HepG2 (cell line): Measurements from ENCODE around the gene ABHD11. TPM values are rescaled to one million over a fixed set of nuclear protein-coding genes. Genes with fewer than 3 reads are reported as not detected.

ENCODE experiments used
- ARNT2 ChIP-seq: sonication (generic); formaldehyde crosslinking; IDR thresholded peaks from 2 replicates; pipeline ENCODE4 v1.8.0; 2022; ENCODE audit warnings: mild to moderate bottlenecking, low read depth, missing genetic modification reagents, moderate library complexity
- BRCA1 ChIP-seq: sonication (generic); formaldehyde crosslinking; IDR thresholded peaks from 2 replicates; pipeline ENCODE4 v1.4.0; 2020; ENCODE audit warnings: missing genetic modification reagents
- CC2D1A ChIP-seq: sonication (generic); formaldehyde crosslinking; IDR thresholded peaks from 2 replicates; pipeline ENCODE4 v1.8.1; 2023; ENCODE audit warnings: mild to moderate bottlenecking, missing genetic modification reagents
- E2F1 ChIP-seq: sonication (generic); formaldehyde crosslinking; IDR thresholded peaks from 2 replicates; pipeline ENCODE4 v1.5.0; 2020; ENCODE audit warnings: missing genetic modification reagents
- PREB ChIP-seq: sonication (generic); formaldehyde crosslinking; IDR thresholded peaks from 2 replicates; pipeline ENCODE4 v1.4.0; 2020; ENCODE audit warnings: missing genetic modification reagents
- ZNF563 ChIP-seq: sonication (generic); formaldehyde crosslinking; IDR thresholded peaks from 2 replicates; pipeline ENCODE4 v1.8.0; 2022; ENCODE audit warnings: mild to moderate bottlenecking, moderate library complexity, missing genetic modification reagents
- ZNF597 ChIP-seq: sonication (generic); formaldehyde crosslinking; IDR thresholded peaks from 2 replicates; pipeline ENCODE4 v1.5.0; 2020; ENCODE audit warnings: missing genetic modification reagents
- ZNF768 ChIP-seq: sonication (generic); formaldehyde crosslinking; IDR thresholded peaks from 2 replicates; pipeline ENCODE4 v1.4.0; 2020; ENCODE audit warnings: missing genetic modification reagents
- ZSCAN25 ChIP-seq: sonication (generic); formaldehyde crosslinking; IDR thresholded peaks from 2 replicates; pipeline ENCODE4 v1.8.0; 2022; ENCODE audit warnings: mild to moderate bottlenecking, missing genetic modification reagents
- polyA plus RNA-seq, 8 experiments: library from polyadenylated mRNA; depleted of rRNA in 3 of 8; stranded (reverse) in 7 of 8; unstranded in 1 of 8; fragments of >200 nt; fragmentation: Illumina TruSeq in 4 of 8; extraction: Trizol in 4 of 8; gene quantifications; 2 replicates each; pipeline versions ENCODE4 v1.2.1 to v1.2.3, GENCODE V29; 2011 to 2016; ENCODE audit warnings: low read depth in 4 of 8, missing spikeins in 1 of 8, mixed read lengths in 1 of 8; ENCODE audit not compliant: insufficient read depth in 1 of 8
- total RNA-seq, 5 experiments: library from RNA; depleted of rRNA; stranded (reverse); fragments of >200 nt; fragmentation: Illumina TruSeq; extraction: Trizol; gene quantifications; 2 replicates each; pipeline ENCODE4 v1.2.3, GENCODE V29; 2016; ENCODE audit warnings: low read depth in 1 of 5
- TF ChIP-seq, protein P1 (sequence below): sonication (generic); formaldehyde crosslinking; IDR thresholded peaks from 2 replicates; pipeline ENCODE4 v1.9.0; 2022; ENCODE audit warnings: low read depth, missing genetic modification reagents
- TF ChIP-seq, protein P2 (sequence below): sonication (generic); formaldehyde crosslinking; IDR thresholded peaks from 2 replicates; pipeline ENCODE4 v1.4.0; 2020; ENCODE audit warnings: mild to moderate bottlenecking, missing genetic modification reagents
- TF ChIP-seq, protein P3 (sequence below): sonication (generic); formaldehyde crosslinking; IDR thresholded peaks from 2 replicates; pipeline ENCODE4 v1.4.0; 2020; ENCODE audit warnings: missing genetic modification reagents

Gene ABHD11
- total and polyA plus RNA-seq, 2 of the 13 experiments (the other 11 are each of a cell fraction or from before 2014, with no cell fraction given): 7.0 to 8.1 TPM

DNA sequence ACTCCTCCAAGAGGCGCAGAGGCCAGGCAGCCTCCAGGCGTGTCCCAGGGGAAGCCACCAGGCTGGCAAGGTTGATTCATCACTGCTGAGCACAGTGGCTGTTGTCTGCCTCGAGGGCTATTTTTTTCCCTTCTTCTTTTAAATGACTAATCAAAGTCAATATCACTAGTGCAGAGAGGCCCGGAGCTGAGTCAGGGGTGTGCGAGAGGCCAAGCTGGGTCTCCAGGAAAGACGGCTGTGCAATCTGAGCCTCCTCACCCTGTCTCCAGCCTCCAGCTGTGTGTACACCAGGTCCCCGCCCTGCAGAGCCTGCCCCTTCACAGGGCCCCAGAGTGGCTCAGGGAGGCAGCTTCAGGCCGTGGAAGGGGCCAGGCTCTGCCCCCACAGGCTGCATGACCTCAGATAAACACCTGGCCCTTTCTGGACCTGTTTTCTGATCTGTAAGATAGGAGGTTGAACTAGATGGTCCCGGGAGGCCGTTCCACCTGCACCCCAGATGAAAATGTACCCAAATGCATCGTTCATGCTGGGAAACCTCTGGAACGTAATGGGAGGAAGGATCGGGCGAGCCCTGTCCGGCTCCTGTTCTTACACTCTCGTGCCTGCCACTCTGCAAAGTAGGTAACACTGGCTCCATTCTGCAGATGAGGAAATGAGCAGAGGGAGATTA lies 22.8 kb downstream of the ABHD11 start (continued):
- TF ChIP-seq, protein P1, sequence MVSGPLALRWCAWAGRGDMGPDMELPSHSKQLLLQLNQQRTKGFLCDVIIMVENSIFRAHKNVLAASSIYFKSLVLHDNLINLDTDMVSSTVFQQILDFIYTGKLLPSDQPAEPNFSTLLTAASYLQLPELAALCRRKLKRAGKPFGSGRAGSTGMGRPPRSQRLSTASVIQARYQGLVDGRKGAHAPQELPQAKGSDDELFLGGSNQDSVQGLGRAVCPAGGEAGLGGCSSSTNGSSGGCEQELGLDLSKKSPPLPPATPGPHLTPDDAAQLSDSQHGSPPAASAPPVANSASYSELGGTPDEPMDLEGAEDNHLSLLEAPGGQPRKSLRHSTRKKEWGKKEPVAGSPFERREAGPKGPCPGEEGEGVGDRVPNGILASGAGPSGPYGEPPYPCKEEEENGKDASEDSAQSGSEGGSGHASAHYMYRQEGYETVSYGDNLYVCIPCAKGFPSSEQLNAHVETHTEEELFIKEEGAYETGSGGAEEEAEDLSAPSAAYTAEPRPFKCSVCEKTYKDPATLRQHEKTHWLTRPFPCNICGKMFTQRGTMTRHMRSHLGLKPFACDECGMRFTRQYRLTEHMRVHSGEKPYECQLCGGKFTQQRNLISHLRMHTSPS (CRISPR knock-in tag): peak; percentile 66; the same call in 1 of the 2 replicates
- TF ChIP-seq ZNF768 (CRISPR knock-in tag): peak; percentile 85
- no peak for TF ChIP-seq CC2D1A (CRISPR knock-in tag)
- TF ChIP-seq BRCA1: no peak
- TF ChIP-seq ARNT2: peak; percentile 32; the same call in 1 of the 2 replicates
- TF ChIP-seq ZSCAN25 (CRISPR knock-in tag): no peak
- TF ChIP-seq, protein P2, sequence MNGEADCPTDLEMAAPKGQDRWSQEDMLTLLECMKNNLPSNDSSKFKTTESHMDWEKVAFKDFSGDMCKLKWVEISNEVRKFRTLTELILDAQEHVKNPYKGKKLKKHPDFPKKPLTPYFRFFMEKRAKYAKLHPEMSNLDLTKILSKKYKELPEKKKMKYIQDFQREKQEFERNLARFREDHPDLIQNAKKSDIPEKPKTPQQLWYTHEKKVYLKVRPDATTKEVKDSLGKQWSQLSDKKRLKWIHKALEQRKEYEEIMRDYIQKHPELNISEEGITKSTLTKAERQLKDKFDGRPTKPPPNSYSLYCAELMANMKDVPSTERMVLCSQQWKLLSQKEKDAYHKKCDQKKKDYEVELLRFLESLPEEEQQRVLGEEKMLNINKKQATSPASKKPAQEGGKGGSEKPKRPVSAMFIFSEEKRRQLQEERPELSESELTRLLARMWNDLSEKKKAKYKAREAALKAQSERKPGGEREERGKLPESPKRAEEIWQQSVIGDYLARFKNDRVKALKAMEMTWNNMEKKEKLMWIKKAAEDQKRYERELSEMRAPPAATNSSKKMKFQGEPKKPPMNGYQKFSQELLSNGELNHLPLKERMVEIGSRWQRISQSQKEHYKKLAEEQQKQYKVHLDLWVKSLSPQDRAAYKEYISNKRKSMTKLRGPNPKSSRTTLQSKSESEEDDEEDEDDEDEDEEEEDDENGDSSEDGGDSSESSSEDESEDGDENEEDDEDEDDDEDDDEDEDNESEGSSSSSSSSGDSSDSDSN: peak; percentile 69
- no peak for TF ChIP-seq E2F1 (CRISPR knock-in tag)
- TF ChIP-seq, protein P3, sequence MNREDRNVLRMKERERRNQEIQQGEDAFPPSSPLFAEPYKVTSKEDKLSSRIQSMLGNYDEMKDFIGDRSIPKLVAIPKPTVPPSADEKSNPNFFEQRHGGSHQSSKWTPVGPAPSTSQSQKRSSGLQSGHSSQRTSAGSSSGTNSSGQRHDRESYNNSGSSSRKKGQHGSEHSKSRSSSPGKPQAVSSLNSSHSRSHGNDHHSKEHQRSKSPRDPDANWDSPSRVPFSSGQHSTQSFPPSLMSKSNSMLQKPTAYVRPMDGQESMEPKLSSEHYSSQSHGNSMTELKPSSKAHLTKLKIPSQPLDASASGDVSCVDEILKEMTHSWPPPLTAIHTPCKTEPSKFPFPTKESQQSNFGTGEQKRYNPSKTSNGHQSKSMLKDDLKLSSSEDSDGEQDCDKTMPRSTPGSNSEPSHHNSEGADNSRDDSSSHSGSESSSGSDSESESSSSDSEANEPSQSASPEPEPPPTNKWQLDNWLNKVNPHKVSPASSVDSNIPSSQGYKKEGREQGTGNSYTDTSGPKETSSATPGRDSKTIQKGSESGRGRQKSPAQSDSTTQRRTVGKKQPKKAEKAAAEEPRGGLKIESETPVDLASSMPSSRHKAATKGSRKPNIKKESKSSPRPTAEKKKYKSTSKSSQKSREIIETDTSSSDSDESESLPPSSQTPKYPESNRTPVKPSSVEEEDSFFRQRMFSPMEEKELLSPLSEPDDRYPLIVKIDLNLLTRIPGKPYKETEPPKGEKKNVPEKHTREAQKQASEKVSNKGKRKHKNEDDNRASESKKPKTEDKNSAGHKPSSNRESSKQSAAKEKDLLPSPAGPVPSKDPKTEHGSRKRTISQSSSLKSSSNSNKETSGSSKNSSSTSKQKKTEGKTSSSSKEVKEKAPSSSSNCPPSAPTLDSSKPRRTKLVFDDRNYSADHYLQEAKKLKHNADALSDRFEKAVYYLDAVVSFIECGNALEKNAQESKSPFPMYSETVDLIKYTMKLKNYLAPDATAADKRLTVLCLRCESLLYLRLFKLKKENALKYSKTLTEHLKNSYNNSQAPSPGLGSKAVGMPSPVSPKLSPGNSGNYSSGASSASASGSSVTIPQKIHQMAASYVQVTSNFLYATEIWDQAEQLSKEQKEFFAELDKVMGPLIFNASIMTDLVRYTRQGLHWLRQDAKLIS (CRISPR knock-in tag): no peak
- TF ChIP-seq ZNF597 (CRISPR knock-in tag): no peak
- no peak for TF ChIP-seq PREB
- TF ChIP-seq ZNF563 (CRISPR knock-in tag): no peak; the same call in 1 of the 2 replicates
